Measurements from ENCODE around the gene ARHGEF28.

Gene ARHGEF28

GRCh38 chr5:73901455-73901854 is 275.5 kb downstream of the ARHGEF28 start:
- peaks cover 28% of the 10 kb centered on the region for H3K27me3 Mint-ChIP-seq
- no peaks in the 10 kb centered on the region for H3K4me1 Mint-ChIP-seq
- ATAC-seq: no peak
- H3K27ac Mint-ChIP-seq: no peak overlapping the region
- H3K4me3 Mint-ChIP-seq: no peak overlapping the region
- no peaks in the 10 kb centered on the region for H3K9me3 Mint-ChIP-seq
- DNase-seq: no peak

DNA sequence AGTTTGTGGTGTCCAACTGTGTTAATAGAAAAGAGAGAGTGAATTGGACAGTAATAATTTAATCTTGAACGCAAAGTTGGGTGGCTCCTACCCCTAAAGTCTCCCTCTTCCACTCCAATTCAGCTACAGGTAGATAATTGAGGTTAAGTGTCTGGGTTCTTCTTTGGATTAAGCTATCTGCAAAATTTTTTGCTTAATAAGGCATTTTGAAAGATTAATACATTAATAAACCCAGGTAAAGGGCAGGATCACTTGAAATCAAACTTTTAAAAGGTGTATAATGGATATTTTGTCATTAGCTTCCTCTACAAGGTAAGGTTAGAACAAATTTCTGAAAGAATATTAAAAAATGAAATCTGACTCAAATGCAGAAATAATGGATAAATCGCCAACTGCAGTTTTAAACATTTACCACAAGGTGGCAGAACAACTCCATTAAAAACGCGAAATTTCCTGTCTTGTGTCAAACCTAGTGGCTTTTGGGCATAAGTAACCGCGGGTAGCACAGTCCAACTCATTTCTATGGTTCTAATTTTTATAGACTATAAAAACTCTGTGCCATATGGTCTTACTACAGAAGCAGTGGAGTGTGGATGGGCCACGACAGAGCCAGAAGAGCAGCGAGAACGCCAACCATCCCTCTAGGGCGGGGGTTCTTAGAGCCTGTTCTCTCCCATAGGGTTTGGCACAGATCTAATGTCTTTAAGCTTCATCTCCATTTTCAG is 276.5 kb downstream of the ARHGEF28 start:
- H3K4me3 Mint-ChIP-seq: no peak overlapping the region
- no peak overlapping the region for H3K27ac Mint-ChIP-seq
- no peaks in the 10 kb centered on the region for H3K4me1 Mint-ChIP-seq
- no peaks in the 10 kb centered on the region for H3K9me3 Mint-ChIP-seq
- ATAC-seq: peak; percentile 53
- H3K27me3 Mint-ChIP-seq: peaks cover 20% of the 10 kb centered on the region
- peak; percentile 12 to 13 for DNase-seq

- Mint-ChIP-seq H3K27me3 (peaks cover 20% of the 10 kb centered on the region), H3K9me3 (no peaks in the 10 kb centered on the region), H3K27ac (no peak overlapping the region), H3K4me3 (no peak overlapping the region), H3K4me1 (no peaks in the 10 kb centered on the region)
- no peak for ATAC-seq
- no peak for DNase-seq
Observed at GRCh38 chr5:73903169-73903568, 277.2 kb downstream of the ARHGEF28 start.

DNA sequence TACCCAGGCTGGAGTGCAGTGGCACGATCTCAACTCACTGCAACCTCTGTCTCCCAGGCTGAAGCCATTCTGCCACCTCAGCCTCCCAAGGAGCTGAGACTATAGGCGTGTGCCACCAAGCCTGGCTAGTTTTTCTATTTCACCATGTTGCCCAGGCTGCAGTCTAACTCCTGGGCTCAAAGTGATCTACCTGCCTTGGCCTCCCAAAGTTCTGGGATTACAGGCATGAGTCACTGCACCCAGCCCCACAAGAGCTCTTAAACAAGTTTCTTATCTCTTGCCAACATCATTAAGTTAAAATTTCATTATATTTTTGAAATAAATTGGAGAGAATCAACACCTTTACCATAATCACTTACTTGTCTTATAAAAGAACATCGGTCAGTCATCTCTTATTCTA is 280.3 kb downstream of the ARHGEF28 start:
- no peaks in the 10 kb centered on the region for H3K9me3 Mint-ChIP-seq
- ATAC-seq (no peak), DNase-seq (no peak)
- no peaks in the 10 kb centered on the region for H3K4me1 Mint-ChIP-seq
- H3K4me3 Mint-ChIP-seq: no peak overlapping the region
- H3K27me3 Mint-ChIP-seq: peaks cover 18% of the 10 kb centered on the region
- no peak overlapping the region for H3K27ac Mint-ChIP-seq

DNA sequence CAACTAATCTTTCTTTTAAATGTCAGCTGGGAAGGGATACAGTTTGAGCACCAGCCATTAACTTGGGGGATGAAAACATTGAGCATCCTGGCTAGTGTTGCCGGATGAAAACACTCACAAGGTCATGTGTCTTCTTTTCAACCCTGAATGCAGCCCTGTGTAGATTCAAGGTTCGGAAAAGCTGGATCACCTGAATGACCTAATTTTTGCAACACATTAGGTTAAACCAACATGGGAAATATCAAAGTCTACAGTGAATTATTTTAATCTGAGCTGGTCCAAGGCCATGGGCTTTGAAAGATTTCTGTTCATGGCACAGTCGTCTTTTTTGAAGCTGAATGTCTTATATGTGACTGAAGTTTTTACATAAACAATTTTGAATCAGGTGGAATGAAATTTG is 281.2 kb downstream of the ARHGEF28 start:
- Mint-ChIP-seq H3K4me1 (no peaks in the 10 kb centered on the region), H3K27ac (no peak overlapping the region), H3K4me3 (no peak overlapping the region), H3K9me3 (no peaks in the 10 kb centered on the region), H3K27me3 (peaks cover 9% of the 10 kb centered on the region)
- DNase-seq (no peak), ATAC-seq (no peak)

GRCh38 chr5:73908395-73908794 is 282.4 kb downstream of the ARHGEF28 start:
- no peak for ATAC-seq
- Mint-ChIP-seq H3K9me3 (no peaks in the 10 kb centered on the region), H3K27me3 (peaks cover 8% of the 10 kb centered on the region), H3K4me1 (no peaks in the 10 kb centered on the region), H3K4me3 (no peak overlapping the region), H3K27ac (no peak overlapping the region)
- DNase-seq: no peak

GRCh38 chr5:73908846-73909245 is 282.9 kb downstream of the ARHGEF28 start:
- ATAC-seq (no peak), DNase-seq (no peak)
- peaks cover 8% of the 10 kb centered on the region for H3K27me3 Mint-ChIP-seq
- H3K4me1 Mint-ChIP-seq: no peaks in the 10 kb centered on the region
- no peaks in the 10 kb centered on the region for H3K9me3 Mint-ChIP-seq
- H3K27ac Mint-ChIP-seq: no peak overlapping the region
- no peak overlapping the region for H3K4me3 Mint-ChIP-seq

DNA sequence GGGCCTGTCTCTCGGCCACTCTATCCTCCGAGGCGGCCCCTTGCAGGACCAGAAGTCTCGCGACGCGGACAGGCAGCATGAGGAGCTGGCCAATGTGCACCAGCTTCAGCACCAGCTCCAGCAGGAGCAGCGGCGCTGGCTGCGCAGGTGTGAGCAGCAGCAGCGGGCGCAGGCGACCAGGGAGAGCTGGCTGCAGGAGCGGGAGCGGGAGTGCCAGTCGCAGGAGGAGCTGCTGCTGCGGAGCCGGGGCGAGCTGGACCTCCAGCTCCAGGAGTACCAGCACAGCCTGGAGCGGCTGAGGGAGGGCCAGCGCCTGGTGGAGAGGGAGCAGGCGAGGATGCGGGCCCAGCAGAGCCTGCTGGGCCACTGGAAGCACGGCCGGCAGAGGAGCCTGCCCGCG is 283.5 kb downstream of the ARHGEF28 start:
- DNase-seq (no peak), ATAC-seq (no peak)
- Mint-ChIP-seq H3K9me3 (no peaks in the 10 kb centered on the region), H3K27ac (no peak overlapping the region), H3K4me3 (no peak overlapping the region), H3K4me1 (no peaks in the 10 kb centered on the region), H3K27me3 (peaks cover 8% of the 10 kb centered on the region)

- Mint-ChIP-seq H3K9me3 (no peaks in the 10 kb centered on the region), H3K4me3 (no peak overlapping the region), H3K4me1 (no peaks in the 10 kb centered on the region), H3K27ac (no peak overlapping the region), H3K27me3 (peaks cover 8% of the 10 kb centered on the region)
- no peak for ATAC-seq
- no peak for DNase-seq
Observed at GRCh38 chr5:73911761-73912393, 285.9 kb downstream of the ARHGEF28 start.

- DNase-seq (no peak), ATAC-seq (no peak)
- Mint-ChIP-seq H3K4me1 (no peaks in the 10 kb centered on the region), H3K4me3 (no peak overlapping the region), H3K27ac (no peak overlapping the region), H3K9me3 (no peaks in the 10 kb centered on the region), H3K27me3 (peaks cover 8% of the 10 kb centered on the region)
Observed at GRCh38 chr5:73912821-73913271, 286.9 kb downstream of the ARHGEF28 start.

- Mint-ChIP-seq H3K27ac (no peak overlapping the region), H3K27me3 (peaks cover 8% of the 10 kb centered on the region), H3K4me3 (no peak overlapping the region), H3K4me1 (no peaks in the 10 kb centered on the region), H3K9me3 (no peaks in the 10 kb centered on the region)
- ATAC-seq: no peak
- no peak for DNase-seq
Observed at GRCh38 chr5:73913971-73914370, 288.0 kb downstream of the ARHGEF28 start.

DNA sequence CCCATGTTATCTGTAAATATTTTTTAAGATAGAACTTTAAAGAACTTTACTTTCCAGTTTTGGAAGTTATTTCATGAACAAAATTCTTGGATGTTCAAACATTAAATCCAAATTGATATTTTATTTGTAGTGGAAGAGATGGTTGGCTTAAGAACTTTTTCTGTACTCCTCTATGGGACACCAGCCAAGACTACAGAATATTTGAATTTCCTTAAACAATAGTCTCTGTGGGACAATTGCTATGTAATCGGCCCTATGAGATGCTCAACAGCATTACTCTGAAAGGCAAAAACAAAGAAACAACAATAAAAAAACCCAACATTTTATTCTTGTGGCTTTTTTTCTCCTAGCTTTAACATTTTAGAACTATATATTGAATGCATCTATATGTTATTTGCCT is 289.3 kb downstream of the ARHGEF28 start:
- H3K9me3 Mint-ChIP-seq: no peaks in the 10 kb centered on the region
- no peaks in the 10 kb centered on the region for H3K4me1 Mint-ChIP-seq
- H3K27me3 Mint-ChIP-seq: no peaks in the 10 kb centered on the region
- no peak overlapping the region for H3K27ac Mint-ChIP-seq
- ATAC-seq (no peak), DNase-seq (no peak)
- H3K4me3 Mint-ChIP-seq: no peak overlapping the region

GRCh38 chr5:73917433-73917832 is 291.4 kb downstream of the ARHGEF28 start:
- ATAC-seq (no peak), DNase-seq (no peak)
- H3K9me3 Mint-ChIP-seq: no peaks in the 10 kb centered on the region
- no peaks in the 10 kb centered on the region for H3K27me3 Mint-ChIP-seq
- H3K4me1 Mint-ChIP-seq: no peaks in the 10 kb centered on the region
- no peak overlapping the region for H3K27ac Mint-ChIP-seq
- H3K4me3 Mint-ChIP-seq: no peak overlapping the region

DNA sequence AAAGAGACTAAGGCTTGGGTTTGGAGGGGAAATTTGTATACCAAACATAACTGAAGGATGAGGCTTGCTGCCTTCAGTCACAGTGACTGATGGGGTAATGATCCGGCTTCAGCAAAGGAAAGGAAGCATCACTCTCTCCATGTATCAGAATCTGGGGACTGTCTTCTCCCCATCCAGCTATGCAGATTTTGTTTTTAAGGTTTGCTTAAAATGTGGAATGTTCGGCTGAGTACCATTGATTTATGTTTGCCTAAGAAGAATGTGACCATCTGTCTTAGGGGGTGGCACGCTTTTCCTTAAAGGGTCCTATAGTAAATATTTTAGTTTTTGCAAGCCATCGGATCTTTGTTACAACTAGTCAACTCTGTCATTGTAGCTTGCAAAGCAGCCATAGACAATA is 291.9 kb downstream of the ARHGEF28 start:
- Mint-ChIP-seq H3K27me3 (no peaks in the 10 kb centered on the region), H3K4me1 (no peaks in the 10 kb centered on the region), H3K4me3 (no peak overlapping the region), H3K27ac (no peak overlapping the region), H3K9me3 (no peaks in the 10 kb centered on the region)
- DNase-seq (no peak), ATAC-seq (no peak)

DNA sequence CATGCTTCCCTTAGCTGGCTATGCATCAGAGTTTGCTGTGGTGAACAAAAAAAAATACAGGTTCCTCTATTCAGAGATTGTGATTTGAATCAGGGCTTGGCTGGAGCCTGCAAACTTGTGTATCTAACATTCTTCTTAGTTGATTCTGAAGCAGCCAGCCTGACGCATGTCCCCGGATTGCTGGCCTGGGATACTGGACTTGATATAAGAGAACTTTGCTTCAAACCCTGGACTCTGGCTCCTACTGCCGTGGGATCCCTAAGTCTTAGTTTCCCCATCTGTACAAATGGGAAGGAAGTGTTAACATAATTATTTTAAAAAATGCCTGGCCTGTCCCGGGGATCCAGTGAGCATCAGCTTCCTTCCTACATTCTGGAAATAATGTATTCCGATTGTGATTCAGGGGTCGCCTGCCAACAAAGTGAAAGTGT is 292.8 kb downstream of the ARHGEF28 start:
- ATAC-seq (no peak), DNase-seq (no peak)
- Mint-ChIP-seq H3K9me3 (no peaks in the 10 kb centered on the region), H3K27me3 (no peaks in the 10 kb centered on the region), H3K4me1 (no peaks in the 10 kb centered on the region), H3K27ac (no peak overlapping the region), H3K4me3 (no peak overlapping the region)

GRCh38 chr5:73921741-73922140 is 295.7 kb downstream of the ARHGEF28 start:
- DNase-seq: no peak
- Mint-ChIP-seq H3K4me3 (no peak overlapping the region), H3K27me3 (peaks cover 7% of the 10 kb centered on the region), H3K27ac (no peak overlapping the region), H3K4me1 (no peaks in the 10 kb centered on the region), H3K9me3 (no peaks in the 10 kb centered on the region)
- no peak for ATAC-seq

DNA sequence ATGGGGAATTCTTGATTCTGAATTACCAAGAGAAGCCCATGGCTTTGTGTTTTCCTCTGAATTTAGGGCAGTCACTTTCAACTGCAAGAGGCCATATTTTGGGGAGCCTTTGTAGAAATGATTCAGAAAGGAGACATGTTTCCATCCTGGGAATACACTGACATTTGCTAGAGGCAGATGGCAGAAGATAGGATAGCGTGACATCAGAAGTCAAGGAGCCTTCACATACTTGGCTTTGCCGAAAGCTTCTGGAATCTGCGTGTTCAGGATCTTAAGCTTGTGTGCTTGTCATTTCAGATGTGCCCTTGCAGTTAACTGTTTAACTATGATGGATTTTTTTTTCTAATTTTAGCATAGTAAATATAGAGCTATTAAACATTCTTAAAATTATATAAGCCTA is 296.2 kb downstream of the ARHGEF28 start:
- H3K4me1 Mint-ChIP-seq: no peaks in the 10 kb centered on the region
- peaks cover 8% of the 10 kb centered on the region for H3K27me3 Mint-ChIP-seq
- ATAC-seq (no peak), DNase-seq (no peak)
- no peak overlapping the region for H3K27ac Mint-ChIP-seq
- H3K9me3 Mint-ChIP-seq: no peaks in the 10 kb centered on the region
- no peak overlapping the region for H3K4me3 Mint-ChIP-seq

All from stimulated activated naive CD8-positive, alpha-beta T cell treated with anti-CD3 and anti-CD28 coated beads, Interleukin-15, amount 100 ng/mL, for 72 hours (primary cell).